Right lobe of liver (tissue), 4 donors: Measurements from ENCODE around the gene MRPL19.

ENCODE experiments used
- POLR2A ChIP-seq: fragments of 450-650 bp; IDR thresholded peaks from one replicate; pipeline ENCODE4 v1.6.1; 2017; ENCODE audit warnings: antibody characterized with exemption, mild to moderate bottlenecking
- TF ChIP-seq, protein P1 (sequence below), 4 donors: fragments of 200-600 bp in 3 of 4; fragments of 450-650 bp in 1 of 4; IDR thresholded peaks; one replicate each; pipeline versions ENCODE4 v1.5.1 to v1.8.0; 2016 to 2022; ENCODE audit warnings: antibody characterized with exemption in 4 of 4, mild to moderate bottlenecking in 2 of 4
- donor health status: DM: no; HTN: no; CAD: no.
- donor health status: DM: no; HTN: no; CAD: no.
- donor health status: DM: no; HTN: yes; CAD: no.

- TF ChIP-seq, protein P1, sequence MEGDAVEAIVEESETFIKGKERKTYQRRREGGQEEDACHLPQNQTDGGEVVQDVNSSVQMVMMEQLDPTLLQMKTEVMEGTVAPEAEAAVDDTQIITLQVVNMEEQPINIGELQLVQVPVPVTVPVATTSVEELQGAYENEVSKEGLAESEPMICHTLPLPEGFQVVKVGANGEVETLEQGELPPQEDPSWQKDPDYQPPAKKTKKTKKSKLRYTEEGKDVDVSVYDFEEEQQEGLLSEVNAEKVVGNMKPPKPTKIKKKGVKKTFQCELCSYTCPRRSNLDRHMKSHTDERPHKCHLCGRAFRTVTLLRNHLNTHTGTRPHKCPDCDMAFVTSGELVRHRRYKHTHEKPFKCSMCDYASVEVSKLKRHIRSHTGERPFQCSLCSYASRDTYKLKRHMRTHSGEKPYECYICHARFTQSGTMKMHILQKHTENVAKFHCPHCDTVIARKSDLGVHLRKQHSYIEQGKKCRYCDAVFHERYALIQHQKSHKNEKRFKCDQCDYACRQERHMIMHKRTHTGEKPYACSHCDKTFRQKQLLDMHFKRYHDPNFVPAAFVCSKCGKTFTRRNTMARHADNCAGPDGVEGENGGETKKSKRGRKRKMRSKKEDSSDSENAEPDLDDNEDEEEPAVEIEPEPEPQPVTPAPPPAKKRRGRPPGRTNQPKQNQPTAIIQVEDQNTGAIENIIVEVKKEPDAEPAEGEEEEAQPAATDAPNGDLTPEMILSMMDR (IDR thresholded peaks at IDR 0.05) = no peak
- no peak for TF ChIP-seq POLR2A
Measured at GRCh38 chr2:75604484-75604883, 42.1 kb upstream of the MRPL19 start.
